Stimulated activated naive B cell treated with anti-CD40 and anti-IgM and Interleukin-4, amounts not matched to agents 10 μg/mL and 1 μg/mL and 100 μg/mL, for 72 hours (primary cell): ENCODE data around the gene NACC1.

ENCODE experiments used
- ATAC-seq, 2 donors: fragments of 150-1000 bp; cut with Tn5 transposase; replicated peaks; 2 replicates each; pipeline ENCODE4 v1.10.0; 2021; ENCODE audit warnings: moderate library complexity in 1 of 2
- DNase-seq: peaks from one replicate; pipeline ENCODE4 v3.0.0; 2021
- H3K27ac Mint-ChIP-seq: one replicate; pipeline ENCODE4 v1.8.0; 2022; ENCODE audit warnings: mild to moderate bottlenecking, mixed read lengths
- H3K27me3 Mint-ChIP-seq, 2 donors: one replicate each; pipeline ENCODE4 v1.8.0; 2022; ENCODE audit warnings: mixed read lengths in 2 of 2
- H3K36me3 Mint-ChIP-seq, 2 donors: one replicate each; pipeline ENCODE4 v1.8.0; 2022; ENCODE audit warnings: mixed read lengths in 2 of 2, mild to moderate bottlenecking in 1 of 2
- H3K4me1 Mint-ChIP-seq, 2 donors: one replicate each; pipeline ENCODE4 v1.8.0; 2022; ENCODE audit warnings: mixed read lengths in 2 of 2, mild to moderate bottlenecking in 1 of 2
- H3K4me3 Mint-ChIP-seq, 2 donors: one replicate each; pipeline ENCODE4 v1.8.0; 2022; ENCODE audit warnings: mild to moderate bottlenecking in 2 of 2, mixed read lengths in 2 of 2, moderate library complexity in 1 of 2
- H3K9me3 Mint-ChIP-seq, 2 donors: one replicate each; pipeline ENCODE4 v1.8.0; 2022; ENCODE audit warnings: mixed read lengths in 2 of 2, mild to moderate bottlenecking in 1 of 2

NACC1 gene

GRCh38 chr19:13117772-13118423, at the start of gene NACC1:
TSS of gene NACC1 (plus strand) at chr19:13118264. CDS start at chr19:13135208, 16,944 bp downstream.
- Mint-ChIP-seq H3K9me3 (no peaks in the 10 kb centered on the region), H3K27ac (peak within 1 kb of the TSS; percentile 98)

GRCh38 chr19:13069415-13070359, 48.4 kb upstream of the NACC1 start:
- Mint-ChIP-seq H3K9me3 (no peaks in the 10 kb centered on the region), H3K27me3 (peaks cover 6 to 16% of the 10 kb centered on the region in 2 donors), H3K4me1 (peaks cover 0 to 2% of the 10 kb centered on the region in 2 donors), H3K36me3 (peaks cover 2 to 5% of the 10 kb centered on the region in 2 donors), H3K4me3 (no peak overlapping the region), H3K27ac (no peak overlapping the region)
- ATAC-seq, result no peak
- DNase-seq, result no peak

More at GRCh38 chr19:13117772-13118423, at the start of gene NACC1:
- peak within 1 kb of the TSS; percentile 97 to 99 for H3K4me3 Mint-ChIP-seq
- H3K27me3 Mint-ChIP-seq, result no peaks in the 10 kb centered on the region
- H3K36me3 Mint-ChIP-seq, result peaks cover 16 to 47% of the 10 kb centered on the region in 2 donors
- DNase-seq (peak; percentile 92), ATAC-seq (peak; percentile 81 to 85)
- H3K4me1 Mint-ChIP-seq, result peaks cover 41 to 84% of the 10 kb centered on the region in 2 donors

- Mint-ChIP-seq H3K4me1 (peaks cover 0 to 2% of the 10 kb centered on the region in 2 donors), H3K36me3 (peaks cover 2 to 5% of the 10 kb centered on the region in 2 donors), H3K27ac (no peak overlapping the region), H3K9me3 (no peaks in the 10 kb centered on the region), H3K4me3 (no peak overlapping the region), H3K27me3 (peaks cover 6 to 20% of the 10 kb centered on the region in 2 donors)
- DNase-seq (no peak), ATAC-seq (no peak)
Measured at GRCh38 chr19:13070425-13071140, 47.5 kb upstream of the NACC1 start.

GRCh38 chr19:13071444-13072187, 46.4 kb upstream of the NACC1 start:
- Mint-ChIP-seq H3K27ac (no peak overlapping the region), H3K36me3 (peaks cover 2 to 5% of the 10 kb centered on the region in 2 donors)

GRCh38 chr19:13072188-13072908, 45.7 kb upstream of the NACC1 start:
- no peak for ATAC-seq
- H3K36me3 Mint-ChIP-seq, result peaks cover 2 to 5% of the 10 kb centered on the region in 2 donors

More at GRCh38 chr19:13071444-13072187, 46.4 kb upstream of the NACC1 start:
- peaks cover 6 to 20% of the 10 kb centered on the region in 2 donors for H3K27me3 Mint-ChIP-seq
- H3K4me3 Mint-ChIP-seq, result no peak overlapping the region
- H3K4me1 Mint-ChIP-seq, result no peaks in the 10 kb centered on the region
- H3K9me3 Mint-ChIP-seq, result no peaks in the 10 kb centered on the region
- ATAC-seq, result no peak
- DNase-seq, result no peak

GRCh38 chr19:13073263-13073662, 44.8 kb upstream of the NACC1 start:
- ATAC-seq (no peak), DNase-seq (no peak)
- Mint-ChIP-seq H3K4me3 (no peak overlapping the region), H3K27ac (no peak overlapping the region), H3K36me3 (peaks cover 2 to 5% of the 10 kb centered on the region in 2 donors), H3K9me3 (no peaks in the 10 kb centered on the region), H3K4me1 (peaks cover 0 to 6% of the 10 kb centered on the region in 2 donors), H3K27me3 (peaks cover 6 to 22% of the 10 kb centered on the region in 2 donors)

More at GRCh38 chr19:13072188-13072908, 45.7 kb upstream of the NACC1 start:
- no peak overlapping the region for H3K4me3 Mint-ChIP-seq
- no peak overlapping the region for H3K27ac Mint-ChIP-seq
- peaks cover 6 to 23% of the 10 kb centered on the region in 2 donors for H3K27me3 Mint-ChIP-seq
- DNase-seq, result no peak
- no peaks in the 10 kb centered on the region for H3K9me3 Mint-ChIP-seq
- H3K4me1 Mint-ChIP-seq, result peaks cover 0 to 4% of the 10 kb centered on the region in 2 donors

- ATAC-seq (no peak), DNase-seq (no peak)
- H3K27me3 Mint-ChIP-seq, result peaks cover 4 to 17% of the 10 kb centered on the region in 2 donors
- peaks cover 2 to 5% of the 10 kb centered on the region in 2 donors for H3K36me3 Mint-ChIP-seq
- H3K4me1 Mint-ChIP-seq, result peaks cover 0 to 6% of the 10 kb centered on the region in 2 donors
- no peak overlapping the region for H3K27ac Mint-ChIP-seq
- H3K4me3 Mint-ChIP-seq, result no peak overlapping the region
- no peaks in the 10 kb centered on the region for H3K9me3 Mint-ChIP-seq
Measured at GRCh38 chr19:13074378-13074777, 43.7 kb upstream of the NACC1 start.

GRCh38 chr19:13076320-13076719, 41.7 kb upstream of the NACC1 start:
- no peak overlapping the region for H3K4me3 Mint-ChIP-seq
- H3K9me3 Mint-ChIP-seq, result no peaks in the 10 kb centered on the region
- no peak overlapping the region for H3K27ac Mint-ChIP-seq

GRCh38 chr19:13076787-13077186, 41.3 kb upstream of the NACC1 start:
- peaks cover 4 to 5% of the 10 kb centered on the region in 2 donors for H3K36me3 Mint-ChIP-seq
- peaks cover 0 to 6% of the 10 kb centered on the region in 2 donors for H3K4me1 Mint-ChIP-seq
- no peak for ATAC-seq
- DNase-seq, result no peak
- no peaks in the 10 kb centered on the region for H3K9me3 Mint-ChIP-seq
- no peak overlapping the region for H3K4me3 Mint-ChIP-seq
- peaks cover 3 to 11% of the 10 kb centered on the region in 2 donors for H3K27me3 Mint-ChIP-seq
- no peak overlapping the region for H3K27ac Mint-ChIP-seq

More at GRCh38 chr19:13076320-13076719, 41.7 kb upstream of the NACC1 start:
- Mint-ChIP-seq H3K4me1 (peaks cover 0 to 6% of the 10 kb centered on the region in 2 donors), H3K27me3 (peaks cover 3 to 11% of the 10 kb centered on the region in 2 donors), H3K36me3 (peaks cover 2 to 5% of the 10 kb centered on the region in 2 donors)
- ATAC-seq (no peak), DNase-seq (no peak)

GRCh38 chr19:13077240-13077639, 40.8 kb upstream of the NACC1 start:
- no peaks in the 10 kb centered on the region for H3K9me3 Mint-ChIP-seq
- H3K4me1 Mint-ChIP-seq, result peaks cover 0 to 6% of the 10 kb centered on the region in 2 donors
- H3K36me3 Mint-ChIP-seq, result peaks cover 4 to 5% of the 10 kb centered on the region in 2 donors
- no peak overlapping the region for H3K4me3 Mint-ChIP-seq
- H3K27me3 Mint-ChIP-seq, result peaks cover 3 to 11% of the 10 kb centered on the region in 2 donors
- ATAC-seq, result no peak
- no peak for DNase-seq
- peak overlapping the region; percentile 20 for H3K27ac Mint-ChIP-seq

GRCh38 chr19:13078381-13078780, 39.7 kb upstream of the NACC1 start:
- DNase-seq (no peak), ATAC-seq (no peak)
- Mint-ChIP-seq H3K4me1 (peaks cover 0 to 6% of the 10 kb centered on the region in 2 donors), H3K9me3 (no peaks in the 10 kb centered on the region), H3K27me3 (peaks cover 3 to 11% of the 10 kb centered on the region in 2 donors), H3K27ac (no peak overlapping the region), H3K4me3 (no peak overlapping the region), H3K36me3 (peaks cover 4 to 5% of the 10 kb centered on the region in 2 donors)

- Mint-ChIP-seq H3K36me3 (peaks cover 3 to 4% of the 10 kb centered on the region in 2 donors), H3K9me3 (no peaks in the 10 kb centered on the region), H3K4me1 (peaks cover 0 to 6% of the 10 kb centered on the region in 2 donors), H3K27ac (peak overlapping the region; percentile 20), H3K4me3 (no peak overlapping the region), H3K27me3 (peaks cover 1 to 11% of the 10 kb centered on the region in 2 donors)
- no peak for ATAC-seq
- no peak for DNase-seq
Measured at GRCh38 chr19:13078897-13079541, 39.0 kb upstream of the NACC1 start.
